Measurements from ENCODE around the gene DUSP1.
"Not testable (repeated sequence)": the region's sequence is repeated elsewhere in the genome, so short reads cannot be mapped to it uniquely, and the experiment has no call there.

DUSP1 gene

GRCh38 chr5:172796306-172796705, 25.3 kb upstream of the DUSP1 start:
- no peak for DNase-seq

DNA sequence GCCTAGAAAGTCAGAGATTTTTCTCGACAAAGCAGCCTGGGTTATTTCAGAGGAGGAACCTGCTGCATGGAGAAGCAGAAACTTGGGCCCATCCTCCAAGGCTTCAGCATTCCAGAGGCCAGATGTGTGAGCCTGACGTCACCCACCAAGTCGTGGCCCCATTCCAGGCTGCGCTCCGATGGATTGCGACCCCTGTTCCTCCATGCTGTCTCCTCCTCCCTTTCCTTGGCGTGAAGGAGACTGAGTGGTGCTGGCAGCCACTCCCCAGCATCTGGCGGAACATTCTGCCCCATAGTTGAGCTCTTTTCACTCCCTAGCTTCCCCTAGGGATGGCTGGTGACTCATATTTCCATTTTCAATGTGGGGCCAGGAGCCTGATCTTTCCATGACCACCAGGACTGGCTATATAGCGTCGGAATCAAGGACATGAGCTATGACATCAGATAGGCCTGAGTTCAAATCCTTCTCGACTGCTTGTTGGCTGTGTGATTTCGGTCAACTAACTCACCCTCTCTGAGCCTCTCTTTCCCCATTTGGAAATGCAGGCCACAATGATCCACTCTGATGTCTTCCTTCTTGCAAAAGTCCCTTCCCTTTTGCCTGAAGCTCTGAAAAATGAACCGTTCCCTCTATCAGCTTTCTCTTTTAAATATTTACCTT, 24.5 kb upstream of the DUSP1 start:
- DNase-seq, result no peak

DNA sequence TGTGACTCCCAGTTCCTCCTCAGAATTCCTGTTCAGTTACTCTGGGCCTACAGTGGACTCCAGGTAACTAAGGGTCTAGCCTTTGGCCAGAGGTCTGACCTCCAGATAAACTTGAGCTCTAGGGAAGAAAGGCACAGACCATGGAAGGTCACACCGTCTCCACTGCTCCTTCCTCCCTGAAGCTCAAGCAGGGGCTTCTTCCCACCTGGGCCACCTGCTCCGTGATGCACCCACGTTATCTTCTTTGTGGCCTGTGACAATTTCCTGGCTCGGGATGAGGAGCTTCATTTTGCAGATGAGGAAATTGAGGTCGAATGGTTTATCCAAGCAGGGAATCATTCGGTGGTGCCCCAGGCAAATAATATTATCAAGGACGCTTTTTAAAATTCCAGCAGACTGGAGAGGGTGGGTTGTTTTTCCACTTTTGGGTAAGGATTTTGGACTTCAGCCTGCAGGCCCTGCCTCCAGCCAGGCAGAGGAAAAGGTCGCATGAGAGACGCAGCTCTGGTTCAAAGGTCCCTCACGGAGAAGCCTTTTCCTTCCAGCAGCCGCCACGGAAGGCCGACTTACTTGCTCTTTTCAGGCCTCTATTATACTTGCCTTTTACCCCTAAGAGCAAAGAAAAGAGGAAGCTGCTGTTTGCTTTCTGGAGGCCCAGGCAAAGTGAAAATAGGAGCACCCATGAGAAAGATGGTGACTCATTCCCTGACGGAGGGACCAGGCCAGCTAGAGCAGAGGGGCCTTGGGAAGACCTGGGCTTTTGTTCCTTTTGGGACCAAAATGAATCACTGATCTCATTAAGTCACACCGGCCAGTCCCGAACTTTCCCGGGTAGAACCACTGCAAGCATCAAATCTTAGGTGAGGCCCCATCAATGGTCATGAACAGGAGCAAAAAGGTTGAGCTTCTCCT, 22.8 kb upstream of the DUSP1 start:
- DNase-seq, result peak; percentile 90

GRCh38 chr5:172792701-172793570, 21.9 kb upstream of the DUSP1 start:
- no peak for DNase-seq

DNA sequence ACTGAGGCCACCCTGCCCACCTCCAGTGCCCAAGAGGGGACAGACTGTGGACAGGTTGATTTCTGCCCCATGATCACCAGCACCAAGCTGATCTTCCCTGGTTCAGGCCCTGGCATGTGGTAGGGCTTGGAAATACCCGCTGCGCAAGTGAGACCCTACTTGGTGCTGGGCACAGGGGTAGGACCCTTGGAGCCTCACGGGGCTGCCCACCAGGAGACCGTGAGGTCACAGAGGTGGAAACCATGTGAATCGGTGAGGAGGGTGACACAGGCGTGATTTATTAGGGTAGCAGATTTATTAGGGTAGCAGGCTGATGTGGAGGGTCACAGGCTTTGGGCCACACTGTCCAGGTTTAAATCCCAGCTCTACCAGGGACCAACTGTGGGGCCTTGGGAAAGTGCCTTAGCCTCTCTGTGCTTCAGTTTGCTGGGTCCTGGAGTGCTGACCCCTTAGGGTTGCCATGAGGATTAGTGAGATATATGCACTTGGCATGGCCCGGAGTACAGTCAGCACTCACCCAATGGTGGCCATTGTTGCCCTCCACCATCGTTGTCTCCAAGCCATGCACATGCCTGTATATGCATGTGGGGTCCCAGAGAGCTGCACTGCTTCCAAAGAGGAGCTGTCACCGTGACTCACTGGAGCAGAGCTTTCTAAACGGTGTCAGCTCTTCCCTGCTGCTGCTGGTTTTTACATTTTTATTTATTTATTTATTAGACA, 20.9 kb upstream of the DUSP1 start:
- DNase-seq, result no peak

GRCh38 chr5:172791286-172791685, 20.3 kb upstream of the DUSP1 start:
- DNase-seq, result no peak

DNA sequence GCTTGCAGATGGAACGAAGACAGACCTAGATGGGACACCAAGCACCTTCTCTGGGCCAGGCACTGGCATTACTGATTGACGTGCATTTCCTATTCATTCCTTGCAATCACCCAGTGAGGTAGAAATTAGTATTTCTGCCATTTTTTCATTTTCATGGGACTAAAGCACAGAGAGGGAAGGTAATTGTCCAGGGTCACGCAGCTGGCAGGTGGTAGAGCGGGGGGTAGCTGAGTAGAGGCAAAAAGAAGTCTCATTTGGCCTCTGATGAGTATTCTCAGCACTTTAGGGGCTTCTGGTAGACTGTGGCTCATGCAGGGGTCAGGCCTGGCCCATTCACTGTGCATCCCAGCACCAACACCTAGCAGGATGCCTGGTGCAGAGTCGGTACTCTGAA, 19.5 kb upstream of the DUSP1 start:
- DNase-seq, result no peak

GRCh38 chr5:172789687-172790495, 18.9 kb upstream of the DUSP1 start:
- DNase-seq, result no peak

- DNase-seq, result no peak
These were observed 18.0 kb upstream of the DUSP1 start for GRCh38 chr5:172788771-172789686.

- DNase-seq, result not testable (repeated sequence)
These were observed 16.5 kb upstream of the DUSP1 start for GRCh38 chr5:172787538-172787937.

DNA sequence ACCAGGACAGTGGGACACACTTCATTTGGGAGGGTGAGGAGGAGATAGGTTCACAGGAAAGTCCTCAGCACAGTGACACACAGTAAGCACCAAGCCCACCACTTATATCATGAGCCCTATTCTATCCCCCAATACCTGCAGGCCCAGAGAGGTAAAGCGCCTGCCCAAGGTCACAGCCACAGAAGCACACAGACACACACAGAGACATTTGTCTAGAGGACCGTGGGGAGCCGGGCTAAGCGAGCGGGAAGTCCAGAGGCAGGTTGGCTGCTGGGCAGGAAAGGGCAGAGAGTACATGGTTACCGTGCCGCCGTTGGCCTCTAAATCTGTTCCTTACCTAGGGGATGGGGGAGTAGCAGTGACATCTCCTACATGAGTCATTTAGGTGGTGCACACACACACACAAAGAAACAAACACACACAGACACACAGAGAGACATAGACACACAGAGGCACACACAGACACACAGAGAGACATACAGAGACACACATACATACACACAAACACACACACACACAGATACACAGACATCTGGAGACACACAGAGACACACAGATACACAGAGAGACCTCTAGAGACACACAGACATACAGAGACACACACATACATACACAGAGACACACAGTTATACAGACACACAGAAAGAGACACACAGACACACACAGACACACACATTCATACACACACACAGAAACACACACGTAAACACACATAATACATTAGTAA, 15.9 kb upstream of the DUSP1 start:
- no peak for DNase-seq

DNA sequence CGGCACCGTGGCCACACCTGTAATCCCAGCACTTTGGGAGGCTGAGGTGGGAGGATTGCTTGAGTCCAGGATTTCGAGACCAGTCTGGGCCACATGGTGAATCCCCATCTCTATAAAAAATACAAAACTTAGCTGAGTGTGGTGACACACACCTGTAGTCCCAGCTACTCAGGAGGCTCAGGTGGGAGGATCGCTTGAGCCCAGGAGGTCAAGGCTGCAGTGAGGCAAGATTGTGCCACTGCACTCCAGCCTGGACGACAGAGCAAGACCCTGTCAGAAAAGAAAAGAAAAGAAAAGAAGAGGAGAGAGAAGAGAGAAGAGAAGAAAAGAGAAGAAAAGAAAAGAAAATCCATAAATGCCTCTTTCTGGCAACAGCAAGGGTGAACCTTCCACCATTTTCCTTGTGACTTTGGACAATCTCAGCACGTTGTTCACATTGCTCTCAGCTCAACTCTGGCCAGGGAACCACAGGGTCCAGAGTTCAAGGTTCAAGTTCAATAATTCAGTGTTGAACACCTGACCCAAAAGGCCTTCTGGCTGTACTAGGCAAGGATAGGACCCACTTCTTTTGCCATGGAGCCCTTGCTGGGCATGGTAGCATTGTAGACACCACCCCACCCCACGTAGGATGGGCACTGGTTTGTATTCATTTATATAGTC, 14.6 kb upstream of the DUSP1 start:
- DNase-seq, result no peak

- DNase-seq, result not testable (repeated sequence)
These were observed 13.2 kb upstream of the DUSP1 start for GRCh38 chr5:172784162-172784561.

DNA sequence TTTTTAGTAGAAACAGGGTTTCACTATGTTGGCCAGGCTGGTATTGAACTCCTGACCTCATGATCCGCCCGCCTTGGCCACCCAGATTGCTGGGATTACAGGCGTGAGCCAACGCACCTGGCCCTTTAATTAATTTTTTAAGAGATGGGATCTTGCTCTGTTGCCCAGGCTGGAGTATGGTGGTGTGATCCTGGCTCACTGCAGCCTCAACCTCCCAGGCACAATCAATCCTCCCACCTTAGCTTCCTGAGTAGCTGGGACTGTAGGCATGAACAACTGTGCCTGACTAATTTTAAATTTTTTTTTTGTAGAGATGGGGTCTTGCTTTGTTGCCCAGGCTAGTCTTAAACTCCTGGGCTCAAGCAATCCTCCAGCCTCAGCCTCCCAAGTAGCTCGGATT, 12.3 kb upstream of the DUSP1 start:
- DNase-seq, result not testable (repeated sequence)

DNA sequence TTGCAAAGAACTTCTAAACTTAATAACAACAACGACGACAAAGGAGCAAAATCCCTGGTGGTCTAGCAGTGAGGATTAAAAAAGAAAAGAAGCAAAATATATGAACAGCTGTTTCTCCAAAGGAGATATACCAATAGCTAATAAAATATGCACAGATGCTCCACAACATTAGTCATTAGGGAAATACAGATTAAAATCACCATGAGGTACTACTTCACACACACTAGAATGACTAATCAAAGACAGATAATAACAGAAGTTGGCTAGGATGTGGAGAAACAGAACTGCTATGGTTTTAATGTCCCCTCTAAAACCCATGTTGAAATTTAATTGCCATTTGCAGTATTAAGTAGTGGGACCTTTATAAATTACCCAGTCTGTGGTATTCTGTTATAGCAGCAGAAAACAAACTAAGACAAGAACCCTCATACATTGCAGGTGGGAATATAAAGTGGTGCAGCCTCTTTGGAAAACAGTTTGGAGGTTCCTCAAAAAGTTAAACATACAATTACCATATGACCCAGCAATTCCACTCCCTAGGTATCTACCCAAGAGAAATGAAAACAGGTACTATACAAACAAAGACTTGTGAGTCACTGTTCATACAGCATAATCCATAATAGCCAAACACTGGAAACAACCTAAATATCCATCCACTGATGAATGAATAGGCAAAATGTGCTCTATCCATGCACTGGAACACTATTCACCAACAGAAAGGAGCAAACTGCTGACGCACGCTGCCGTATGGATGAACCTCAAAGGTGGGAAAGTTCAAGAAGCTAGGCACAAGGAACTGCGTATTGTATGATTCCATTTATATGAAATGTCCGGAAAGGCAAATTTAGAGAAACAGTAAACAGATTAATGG, 11.4 kb upstream of the DUSP1 start:
- no peak for DNase-seq

DNA sequence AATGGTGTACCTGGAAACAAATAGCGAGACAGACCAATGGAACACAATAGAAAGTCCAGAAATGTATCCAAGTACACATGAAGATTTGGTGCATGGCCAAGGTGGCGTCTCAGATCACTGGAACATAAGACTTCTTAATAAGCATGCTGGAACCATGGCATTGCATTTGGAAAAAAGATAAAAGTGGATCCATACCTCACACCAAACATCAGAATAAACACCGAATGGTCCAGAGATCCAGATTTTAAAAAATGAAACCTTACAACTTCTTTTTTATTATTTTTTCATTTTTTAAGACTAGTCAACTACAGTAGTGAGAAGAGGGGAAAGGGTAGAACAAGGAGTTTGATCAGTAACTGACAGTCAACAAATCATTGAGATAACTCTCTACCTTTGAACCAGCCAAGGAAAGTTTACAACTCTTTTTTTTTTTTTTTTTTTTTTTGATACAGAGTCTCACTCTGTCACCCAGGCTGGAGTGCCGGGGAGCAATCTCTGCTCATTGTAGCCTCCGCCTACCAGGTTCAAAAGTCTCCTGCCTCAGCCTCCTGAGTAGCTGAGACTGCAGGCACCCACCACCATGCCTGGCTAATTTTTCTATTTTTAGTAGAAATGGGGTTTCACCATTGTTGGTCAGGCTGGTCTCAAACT, 8.8 kb upstream of the DUSP1 start:
- no peak for DNase-seq

DNA sequence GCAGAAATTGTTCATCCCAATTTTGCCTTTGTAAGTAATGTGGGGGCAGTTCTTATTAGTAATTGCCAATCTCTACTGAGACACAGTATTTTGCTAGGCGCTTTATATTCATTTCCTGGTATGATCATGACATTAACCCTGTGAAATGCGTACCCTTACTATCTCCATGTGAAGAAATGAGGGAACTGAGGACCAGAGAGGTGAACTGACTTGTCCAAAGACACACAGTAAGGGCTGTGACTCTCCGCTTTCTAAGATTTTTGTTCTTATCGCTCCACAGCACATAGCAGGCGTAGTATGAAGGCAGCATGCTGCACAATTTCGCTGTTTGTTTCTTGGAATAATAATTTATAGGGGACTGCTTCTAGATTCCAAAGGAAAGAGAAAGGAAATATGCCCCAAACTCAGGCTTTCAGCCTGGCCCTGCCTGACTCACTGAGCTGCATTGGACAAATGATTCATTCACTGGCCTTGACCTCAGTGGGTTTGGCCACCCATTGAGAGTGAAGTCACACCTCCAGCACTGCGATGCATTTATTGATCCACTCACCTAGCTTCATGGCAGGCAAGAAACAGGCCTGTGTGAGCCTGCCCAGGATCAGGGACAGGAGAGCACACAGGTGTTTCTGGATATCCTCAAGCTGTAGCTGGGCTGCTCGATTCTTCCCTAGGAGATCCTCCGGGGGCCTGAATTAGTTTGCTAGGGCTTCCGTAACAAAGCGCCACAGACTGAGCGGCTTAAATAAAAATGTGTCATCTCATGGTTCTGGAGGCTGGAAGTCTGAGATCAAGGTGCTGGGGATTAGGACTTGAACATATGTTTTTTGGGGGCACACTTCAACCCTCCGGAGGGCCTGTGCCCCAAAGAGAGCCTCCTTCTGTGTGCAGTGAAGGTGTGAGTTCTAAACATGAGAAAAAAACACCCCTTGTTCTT, 7.2 kb upstream of the DUSP1 start:
- DNase-seq, result no peak
